Panc1 (cell line): Measurements from ENCODE around the gene LRRTM3. TPM values are rescaled to one million over a fixed set of nuclear protein-coding genes. Genes with fewer than 3 reads are reported as not detected.

Experiments
- ATAC-seq: fragments of 200-7000 bp; cut with Tn5 transposase; 2 replicates; pipeline ENCODE4 v1.9.1; 2020; ENCODE audit warnings: mild to moderate bottlenecking, moderate library complexity
- BruUV-seq: library from RNA; stranded (reverse); fragments of 400-500 nt; replicated peaks from 2 replicates; lab custom pipeline; 2021; lab: Mats Ljungman, UMichigan
- CTCF ChIA-PET: fragments of 300-600 bp; sonication (Branson Sonifier 250); formaldehyde crosslinking; loops from one replicate; lab custom pipeline; 2022; ENCODE audit warnings: antibody characterized with exemption; lab: Charles Lee
- POLR2A ChIA-PET: fragments of 300-600 bp; sonication (Branson Sonifier 250); formaldehyde crosslinking; loops from one replicate; lab custom pipeline; 2022; ENCODE audit warnings: antibody characterized with exemption; lab: Charles Lee
- DNase-seq: peaks from one replicate; pipeline ENCODE4 v3.0.0-alpha.2; 2010; ENCODE audit warnings: low read depth, low spot score
- H3K27ac ChIP-seq: 2 replicates; pipeline ENCODE4 v1.5.1; 2011; ENCODE audit warnings: mild to moderate bottlenecking, low read length, inconsistent platforms
- H3K27me3 ChIP-seq: fragments of 200-500 bp; sonication (Bioruptor generic); 2 replicates; pipeline ENCODE4 v1.6.0; 2014; ENCODE audit warnings: low read length, inconsistent platforms; ENCODE audit not compliant: control insufficient read depth, insufficient read depth
- H3K36me3 ChIP-seq: fragments of 200-500 bp; sonication (Bioruptor generic); 2 replicates; pipeline ENCODE4 v1.5.1; 2014; ENCODE audit warnings: inconsistent platforms, mild to moderate bottlenecking, low read length, moderate library complexity; ENCODE audit not compliant: control insufficient read depth, insufficient read depth
- H3K4me1 ChIP-seq: 2 replicates; pipeline ENCODE4 v1.5.1; 2011; ENCODE audit warnings: inconsistent platforms, mild to moderate bottlenecking, low read length, moderate library complexity; ENCODE audit not compliant: control insufficient read depth, insufficient read depth
- H3K4me3 ChIP-seq, 2 experiments: 2 replicates each; pipeline ENCODE4 v1.5.1; 2011 to 2012; ENCODE audit warnings: low read depth in 2 of 2, low read length in 2 of 2, mild to moderate bottlenecking in 2 of 2, inconsistent platforms in 1 of 2, moderate library complexity in 1 of 2
- H3K9me3 ChIP-seq: fragments of 200-500 bp; sonication (Bioruptor generic); 2 replicates; pipeline ENCODE4 v1.5.1; 2014; ENCODE audit warnings: low read depth, mild to moderate bottlenecking, inconsistent platforms, low read length, moderate library complexity; ENCODE audit not compliant: control insufficient read depth, insufficient read depth
- CTCF ChIP-seq: fragments of 450-650 bp; IDR thresholded peaks from 2 replicates; pipeline ENCODE4 v1.5.1; 2017; ENCODE audit warnings: mild to moderate bottlenecking
- POLR2AphosphoS5 ChIP-seq: IDR thresholded peaks from 2 replicates; pipeline ENCODE4 v1.6.1; 2012; ENCODE audit warnings: mild to moderate bottlenecking, low read depth, low read length, moderate library complexity
- REST ChIP-seq, 2 experiments: IDR thresholded peaks; 2 replicates each; pipeline ENCODE4 v1.6.1; 2011 to 2012; ENCODE audit warnings: low read depth in 2 of 2, control low read depth in 1 of 2, low read length in 1 of 2, mild to moderate bottlenecking in 1 of 2, moderate library complexity in 1 of 2; ENCODE audit not compliant: insufficient read depth in 1 of 2
- SIN3A ChIP-seq: IDR thresholded peaks from 2 replicates; pipeline ENCODE4 v1.6.1; 2012; ENCODE audit warnings: low read depth, mild to moderate bottlenecking, low read length, moderate library complexity, borderline replicate concordance; ENCODE audit not compliant: insufficient read depth
- TCF7L2 ChIP-seq: IDR thresholded peaks from 2 replicates; pipeline ENCODE4 v1.6.1; 2011; ENCODE audit warnings: mild to moderate bottlenecking, low read depth, low read length, inconsistent platforms
- in situ Hi-C: cut with HindIII; loops from 2 replicates; pipeline ENCODE4 v1.10.0; 2016; ENCODE audit warnings: low sequenced_read_pairs, low pct_unique_long_range_greater_than_20kb
- intact Hi-C: fragments of 100-400 bp; cut with micrococcal nuclease; formaldehyde crosslinking; loops from one replicate; pipeline ENCODE4 v1.10.0; 2022; ENCODE audit not compliant: unreplicated experiment
- total RNA-seq: library from RNA; stranded (reverse); gene quantifications from one replicate; pipeline ENCODE4 v1.2.1, GENCODE V29; 2021; ENCODE audit not compliant: unreplicated experiment

LRRTM3 gene
- total RNA-seq, 1 experiment from 2014 or later = 0.10 TPM

GRCh38 chr10:67072654-67073053 lies 146.8 kb downstream of the LRRTM3 start:
- Histone ChIP-seq H3K27ac (no peak overlapping the region), H3K27me3 (no peaks in the 10 kb centered on the region), H3K4me1 (no peaks in the 10 kb centered on the region), H3K9me3 (no peaks in the 10 kb centered on the region), H3K36me3 (no peaks in the 10 kb centered on the region), H3K4me3 (no peak overlapping the region)
- no peak for ATAC-seq
- DNase-seq = no peak
- ChIA-PET POLR2A (no interaction called here), CTCF (no interaction called here)
- no TSS peak for BruUV-seq
- intact Hi-C loops (no loop called here), in situ Hi-C loops (no loop called here)
- TF ChIP-seq REST (IDR thresholded peaks at IDR 0.05; ENCODE audit: insufficient read depth in 1 of 2, low read depth in 2 of 2, low read length in 1 of 2) (no peak), POLR2AphosphoS5 (no peak), TCF7L2 (no peak), SIN3A (no peak), CTCF (no peak)

- BruUV-seq = no TSS peak
- ATAC-seq = no peak
- in situ Hi-C loops (no loop called here), intact Hi-C loops (no loop called here)
- Histone ChIP-seq H3K9me3 (no peaks in the 10 kb centered on the region), H3K4me1 (no peaks in the 10 kb centered on the region), H3K27ac (no peak overlapping the region), H3K27me3 (no peaks in the 10 kb centered on the region), H3K36me3 (no peaks in the 10 kb centered on the region), H3K4me3 (no peak overlapping the region)
- CTCF ChIA-PET = no interaction called here
- POLR2A ChIA-PET = no interaction called here
- no peak for TF ChIP-seq REST (IDR thresholded peaks at IDR 0.05; ENCODE audit: insufficient read depth in 1 of 2, low read depth in 2 of 2, low read length in 1 of 2)
- TF ChIP-seq TCF7L2 = no peak
- DNase-seq = no peak
These were observed 149.7 kb downstream of the LRRTM3 start for GRCh38 chr10:67075491-67075971.
